HG02943 (cell line): Measurements from ENCODE around the gene GRK6.
"Not testable (repeated sequence)": the region's sequence is repeated elsewhere in the genome, so short reads cannot be mapped to it uniquely, and the experiment has no call there.

Source experiments
- ATAC-seq: cut with Tn5 transposase; IDR thresholded peaks from one replicate; pipeline ENCODE4 v1.9.1; 2021; ENCODE audit warnings: mild to moderate bottlenecking, low read depth, moderate library complexity; ENCODE audit not compliant: unreplicated experiment

The GRK6 gene

DNA sequence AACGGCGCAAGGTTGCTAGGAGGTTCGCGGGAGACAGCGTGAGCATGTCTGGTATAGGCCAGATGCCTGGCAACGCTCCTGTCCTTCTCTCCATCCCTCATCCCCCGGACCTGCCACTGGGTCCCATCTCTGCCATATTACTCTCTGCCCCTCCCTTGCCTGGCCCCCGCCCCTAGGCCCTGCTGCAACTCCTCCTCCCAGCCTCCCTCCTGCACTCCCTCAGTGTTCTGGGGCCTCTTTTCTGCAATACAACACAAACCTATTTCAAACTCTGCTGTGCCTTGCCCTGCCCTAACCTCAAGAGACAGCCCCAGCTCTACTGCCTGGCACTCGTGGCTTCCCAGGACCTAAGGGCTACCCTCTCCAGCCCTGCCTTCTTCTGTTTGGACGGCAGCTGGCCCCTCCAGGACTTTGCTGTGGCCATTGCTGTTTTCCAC is 55.9 kb downstream of the GRK6 start:
- no peak for ATAC-seq

GRCh38 chr5:177483042-177483441 is 56.6 kb downstream of the GRK6 start:
- ATAC-seq, result no peak

DNA sequence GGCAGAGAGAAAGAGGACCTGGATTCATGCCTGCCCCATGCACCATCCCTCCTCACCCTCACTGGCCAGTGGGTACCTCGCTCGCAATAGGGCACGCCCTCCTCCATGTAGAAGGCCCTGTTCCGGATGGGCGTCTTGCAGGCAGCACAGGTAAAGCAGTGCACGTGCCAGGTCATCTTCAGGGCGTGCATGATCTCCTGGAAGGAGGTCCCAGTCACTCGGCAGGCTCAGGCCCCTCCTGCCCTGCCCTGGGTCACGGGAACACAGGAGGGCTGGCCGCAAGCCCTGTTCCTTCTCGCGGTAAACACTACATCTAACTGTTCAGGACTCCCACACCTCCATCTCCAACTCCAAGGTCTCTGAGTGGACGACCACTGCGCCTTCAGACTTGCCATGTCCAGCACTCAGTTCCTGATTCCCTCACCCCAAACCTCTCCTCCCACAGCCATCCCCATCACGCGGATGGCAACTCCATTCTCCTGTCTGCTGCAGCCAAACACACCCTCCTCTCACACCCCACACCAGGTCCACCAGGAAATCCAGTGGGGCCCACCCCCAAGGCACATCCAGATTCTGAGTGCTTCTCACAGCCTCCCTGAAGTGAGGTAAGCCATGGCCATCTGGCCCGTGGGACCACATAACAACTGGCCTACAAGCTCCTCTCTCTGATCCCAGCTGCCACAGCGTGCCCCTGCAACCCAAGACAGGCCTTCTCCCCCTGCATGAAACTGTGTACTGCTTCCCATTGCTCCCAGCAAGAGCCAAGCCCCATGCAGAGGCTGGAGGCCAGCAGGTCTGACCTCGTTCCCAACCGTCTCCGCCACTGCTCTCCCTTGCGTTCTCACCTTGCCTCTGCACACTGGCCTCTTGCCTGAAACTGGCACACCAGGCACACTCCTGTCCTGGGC is 57.8 kb downstream of the GRK6 start:
- ATAC-seq, result no peak

GRCh38 chr5:177484902-177485549 is 58.5 kb downstream of the GRK6 start:
- ATAC-seq, result no peak

DNA sequence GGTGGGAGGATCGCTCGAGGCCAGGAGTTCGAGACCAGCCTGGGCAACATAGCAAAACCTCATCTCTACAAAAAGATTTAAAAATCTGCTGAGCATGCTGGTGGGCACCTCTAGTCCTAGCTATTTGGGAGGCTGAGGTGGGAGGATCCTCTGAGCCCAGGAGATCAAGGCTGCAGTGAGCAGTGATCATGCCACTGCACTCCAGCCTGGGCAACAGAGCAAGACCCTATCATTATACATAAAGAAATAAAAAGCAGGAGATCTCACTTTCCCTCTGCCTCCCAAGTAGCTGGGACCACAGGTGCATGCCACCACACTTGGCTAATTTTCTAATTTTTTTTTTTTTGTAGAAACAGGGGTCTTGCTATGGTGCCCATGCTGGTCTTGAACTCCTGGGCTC is 59.3 kb downstream of the GRK6 start:
- ATAC-seq, result not testable (repeated sequence)

GRCh38 chr5:177486256-177486655 is 59.8 kb downstream of the GRK6 start:
- ATAC-seq, result no peak

GRCh38 chr5:177487144-177487543 is 60.7 kb downstream of the GRK6 start:
- no peak for ATAC-seq

- ATAC-seq, result no peak
Observed at GRCh38 chr5:177487975-177488374, 61.5 kb downstream of the GRK6 start.

GRCh38 chr5:177489119-177489716 is 62.7 kb downstream of the GRK6 start:
- ATAC-seq, result no peak

- ATAC-seq, result no peak
Observed at GRCh38 chr5:177490311-177490991, 64.0 kb downstream of the GRK6 start.

GRCh38 chr5:177490992-177491391 is 64.5 kb downstream of the GRK6 start:
- ATAC-seq, result no peak

DNA sequence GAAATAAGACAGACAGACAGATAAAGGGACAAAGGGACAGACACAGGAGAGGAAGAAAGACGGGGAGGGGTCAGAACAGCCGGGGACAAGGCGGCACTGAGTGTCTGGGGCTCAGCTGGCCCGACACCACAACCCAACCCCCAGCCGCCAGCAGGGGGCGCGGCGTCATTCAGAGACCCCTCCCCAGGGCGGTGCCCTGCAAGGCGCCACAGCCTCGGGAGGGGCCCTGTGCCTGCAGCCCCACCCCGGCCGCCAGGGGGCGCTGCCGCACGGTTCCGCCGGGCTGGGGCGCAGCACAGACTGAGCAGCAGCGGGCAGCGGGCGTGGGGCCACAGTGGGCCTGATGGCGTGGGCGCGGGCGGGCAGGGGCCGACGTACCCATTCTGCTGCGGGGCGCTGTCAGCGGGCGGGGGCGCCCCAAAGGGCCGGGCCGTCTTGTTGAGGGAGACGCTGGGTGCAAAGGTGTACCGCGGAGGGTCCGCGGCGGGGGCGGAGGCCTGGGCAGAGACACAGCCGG is 65.0 kb downstream of the GRK6 start:
- no peak for ATAC-seq

- ATAC-seq, result no peak
Observed at GRCh38 chr5:177491983-177492746, 65.7 kb downstream of the GRK6 start.
